Measurements from ENCODE around the gene ACOD1. TPM values are rescaled to one million over a fixed set of nuclear protein-coding genes. Genes with fewer than 3 reads are reported as not detected.

The ACOD1 gene
- total and polyA plus RNA-seq, 2 of the 13 experiments (the other 11 are each of a cell fraction or from before 2014, with no cell fraction given), result not detected

GRCh38 chr13:76937281-76937820 lies 11.0 kb upstream of the ACOD1 start:
- Histone ChIP-seq H3K9ac (ENCODE audit: insufficient read depth, low read depth, low read length) (no peak overlapping the region), H3K79me2 (ENCODE audit: insufficient read depth, low read length) (no peaks in the 10 kb centered on the region), H3K4me1 (ENCODE audit: insufficient read depth, low read length) (no peaks in the 10 kb centered on the region), H4K20me1 (ENCODE audit: insufficient read depth, low read length) (no peaks in the 10 kb centered on the region), H3K27me3 (ENCODE audit: control insufficient read depth in 1 of 2, insufficient read depth in 2 of 2, low read length in 2 of 2) (0 out of 5 replicates have a peak, but pooled peaks cover 0 to under 1% of the 10 kb centered on the region in 2 experiments), H3K36me3 (replicated peaks in 1 of 2; ENCODE audit: control insufficient read depth in 1 of 2, insufficient read depth in 2 of 2, low read length in 2 of 2) (no peaks in the 10 kb centered on the region), H3K9me3 (ENCODE audit: low read length) (no peaks in the 10 kb centered on the region), H3K4me2 (ENCODE audit: low read depth, low read length) (no peak overlapping the region), H3K27ac (ENCODE audit: extremely low read length, insufficient read depth, low read length) (no peak overlapping the region), H3K4me3 (replicated peaks in 1 of 3; ENCODE audit: insufficient read depth in 1 of 3, low read depth in 2 of 3, low read length in 3 of 3) (no peak overlapping the region), H2AFZ (ENCODE audit: low read length) (no peak overlapping the region)
- intact Hi-C loops (cut with micrococcal nuclease; ENCODE audit: unreplicated experiment), result no loop called here
- ATAC-seq (no peak), FAIRE-seq (no peak), DNase-seq (ENCODE audit: low spot score) (no peak)
- WGBS (ENCODE audit: low lambda C conversion rate), result 0% methylated on average over 2 of the region's 2 CpGs
- no peak for TF ChIP-seq BCLAF1 (IDR thresholded peaks at IDR 0.05)
- no peak for TF ChIP-seq ZNF580 (CRISPR knock-in tag; IDR thresholded peaks at IDR 0.05; ENCODE audit: borderline replicate concordance, low read depth)
- TF ChIP-seq ZNF577 (CRISPR knock-in tag; IDR thresholded peaks at IDR 0.05; ENCODE audit: borderline replicate concordance, low read depth), result no peak
- no peak for TF ChIP-seq PREB (CRISPR knock-in tag; IDR thresholded peaks at IDR 0.05)
- TF ChIP-seq NFYC (CRISPR knock-in tag; IDR thresholded peaks at IDR 0.05), result no peak
- no peak for TF ChIP-seq NFIB (CRISPR knock-in tag; IDR thresholded peaks at IDR 0.05; ENCODE audit: borderline replicate concordance)
- BruUV-seq (replicated peaks), result no TSS peak
- POLR2A ChIA-PET, result no interaction called here
- in situ Hi-C loops (cut with HindIII; ENCODE audit: extremely low pct_ligation_motif_present, low pct_unique_long_range_greater_than_20kb), result no loop called here
- CTCF ChIA-PET (ENCODE audit: low intra/inter-chr PET ratio, low total read pairs), result no interaction called here
